ENCODE measurements around the gene WRNIP1.

DNA sequence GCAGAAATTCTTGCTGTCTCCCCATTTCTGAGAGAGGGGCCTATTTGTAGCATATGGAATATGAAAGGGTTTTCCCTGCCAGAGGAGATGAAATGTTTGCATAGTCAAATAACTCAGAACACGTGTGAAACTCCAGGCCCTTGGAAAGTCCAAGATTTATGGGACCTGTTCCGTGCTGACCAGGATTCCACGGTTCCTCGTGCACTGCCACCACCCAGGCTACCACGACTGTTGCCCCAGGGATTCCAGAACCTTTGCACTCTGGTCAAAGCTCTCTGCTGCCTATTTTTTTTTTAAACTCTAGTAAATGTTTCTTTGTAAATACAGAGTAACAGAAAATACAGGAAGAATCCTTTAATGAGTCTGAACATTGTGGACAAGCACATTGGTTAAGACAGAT is 49.5 kb upstream of the WRNIP1 start:
- TF ChIP-seq ZNF274 (IDR thresholded peaks at IDR 0.05; ENCODE audit: insufficient read depth, insufficient read length) (no peak), POLR2AphosphoS5 (IDR thresholded peaks at IDR 0.05; ENCODE audit: low read length) (no peak), ZSCAN29 (IDR thresholded peaks at IDR 0.05) (no peak), CTCF (IDR thresholded peaks at IDR 0.05 in 2 of 3, conservative IDR thresholded peaks at IDR 0.05 in 1 of 3; ENCODE audit: control insufficient read depth in 2 of 3, extremely low read depth in 1 of 3, insufficient read depth in 1 of 3, low read depth in 3 of 3, low read length in 3 of 3) (no peak), SIN3A (IDR thresholded peaks at IDR 0.05; ENCODE audit: low read depth, low read length) (no peak), KDM1A (IDR thresholded peaks at IDR 0.05; ENCODE audit: borderline replicate concordance) (no peak)
- TF ChIP-seq, protein P1, sequence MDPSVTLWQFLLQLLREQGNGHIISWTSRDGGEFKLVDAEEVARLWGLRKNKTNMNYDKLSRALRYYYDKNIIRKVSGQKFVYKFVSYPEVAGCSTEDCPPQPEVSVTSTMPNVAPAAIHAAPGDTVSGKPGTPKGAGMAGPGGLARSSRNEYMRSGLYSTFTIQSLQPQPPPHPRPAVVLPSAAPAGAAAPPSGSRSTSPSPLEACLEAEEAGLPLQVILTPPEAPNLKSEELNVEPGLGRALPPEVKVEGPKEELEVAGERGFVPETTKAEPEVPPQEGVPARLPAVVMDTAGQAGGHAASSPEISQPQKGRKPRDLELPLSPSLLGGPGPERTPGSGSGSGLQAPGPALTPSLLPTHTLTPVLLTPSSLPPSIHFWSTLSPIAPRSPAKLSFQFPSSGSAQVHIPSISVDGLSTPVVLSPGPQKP (IDR thresholded peaks at IDR 0.05; ENCODE audit: low read depth, low read length) = no peak

Measured in GM12878 (cell line).